Endothelial cell of umbilical vein (primary cell): ENCODE results near the gene NOL12.

Source experiments
- CTCF ChIP-seq, 2 donors: IDR thresholded peaks; 1 replicate in 1 of 2; 2 replicates in 1 of 2; pipeline ENCODE4 v1.5.1; 2011; ENCODE audit warnings: low read length in 2 of 2, mild to moderate bottlenecking in 2 of 2, moderate library complexity in 2 of 2, control low read depth in 1 of 2, inconsistent platforms in 1 of 2, low read depth in 1 of 2; ENCODE audit not compliant: insufficient read depth in 1 of 2; ENCODE audit errors: extremely low read depth in 1 of 2
- POLR2AphosphoS5 ChIP-seq: IDR thresholded peaks from 2 replicates; pipeline ENCODE4 v1.6.1; 2012; ENCODE audit warnings: low read depth, mild to moderate bottlenecking, control low read depth, low read length, moderate library complexity; ENCODE audit not compliant: insufficient read depth

GRCh38 chr22:37684803-37685615 is 1.1 kb upstream of the NOL12 start:
- TF ChIP-seq CTCF (IDR thresholded peaks at IDR 0.05; ENCODE audit: extremely low read depth in 1 of 2, insufficient read depth in 1 of 2, low read depth in 1 of 2, low read length in 2 of 2) = no peak
- TF ChIP-seq POLR2AphosphoS5 = no peak
